Fibroblast of villous mesenchyme (primary cell): Measurements from ENCODE around the gene MAP2K2. TPM values are rescaled to one million over a fixed set of nuclear protein-coding genes. Genes with fewer than 3 reads are reported as not detected.

Source experiments
- DNase-seq: peaks from one replicate; pipeline ENCODE4 v3.0.0-alpha.2; 2010; ENCODE audit warnings: low read depth
- H3K4me3 ChIP-seq: 2 replicates; pipeline ENCODE4 v1.5.1; 2011; ENCODE audit warnings: low read depth, mild to moderate bottlenecking, low read length
- CTCF ChIP-seq: IDR thresholded peaks from 2 replicates; pipeline ENCODE4 v1.5.1; 2012; ENCODE audit warnings: low read depth, mild to moderate bottlenecking, low read length; ENCODE audit not compliant: insufficient read depth
- total RNA-seq: library from RNA; depleted of rRNA; stranded (reverse); fragments of >200 nt; gene quantifications from 2 replicates; pipeline ENCODE4 v1.2.3, GENCODE V29; 2012

The MAP2K2 gene
- total RNA-seq, 1 donor = 137 TPM

GRCh38 chr19:4077007-4077374, 46.9 kb downstream of the MAP2K2 start:
- no peak for DNase-seq
- TF ChIP-seq CTCF = no peak
- H3K4me3 ChIP-seq = no peak overlapping the region

- TF ChIP-seq CTCF = no peak
- DNase-seq = no peak
- H3K4me3 ChIP-seq = no peak overlapping the region
Observed at GRCh38 chr19:4075373-4075772, 48.5 kb downstream of the MAP2K2 start.

- no peak overlapping the region for H3K4me3 ChIP-seq
- DNase-seq = no peak
- TF ChIP-seq CTCF = no peak
Observed at GRCh38 chr19:4071610-4072009, 52.3 kb downstream of the MAP2K2 start.

GRCh38 chr19:4069331-4069959, 54.5 kb downstream of the MAP2K2 start:
- no peak overlapping the region for H3K4me3 ChIP-seq
- DNase-seq = no peak
- no peak for TF ChIP-seq CTCF

- DNase-seq = no peak
- no peak for TF ChIP-seq CTCF
- H3K4me3 ChIP-seq = peak overlapping the region; percentile 84
Observed at GRCh38 chr19:4068047-4068966, 55.6 kb downstream of the MAP2K2 start.

GRCh38 chr19:4067396-4068046, 56.4 kb downstream of the MAP2K2 start:
- DNase-seq = no peak
- TF ChIP-seq CTCF = no peak
- H3K4me3 ChIP-seq = peak overlapping the region; percentile 84
